Caco-2 (cell line): ENCODE measurements around the gene MTHFD1L. TPM values are rescaled to one million over a fixed set of nuclear protein-coding genes. Genes with fewer than 3 reads are reported as not detected.

Experiments used
- BruUV-seq: library from RNA; stranded (reverse); fragments of 400-500 nt; replicated peaks from 2 replicates; lab custom pipeline; 2021; lab: Mats Ljungman, UMichigan
- CTCF ChIA-PET: fragments of 300-600 bp; sonication (Branson Sonifier 250); formaldehyde crosslinking; loops from one replicate; lab custom pipeline; 2022; ENCODE audit warnings: antibody characterized with exemption; lab: Charles Lee
- POLR2A ChIA-PET: fragments of 300-600 bp; sonication (Branson Sonifier 250); formaldehyde crosslinking; loops from one replicate; lab custom pipeline; 2022; ENCODE audit warnings: antibody characterized with exemption; lab: Charles Lee
- DNase-seq, 2 experiments: peaks; one replicate each; pipeline versions ENCODE4 v3.0.0 to v3.0.0-alpha.2; 2020 to 2022
- H3K27me3 ChIP-seq: replicated peaks from 2 replicates; pipeline ENCODE4 v1.6.0; 2011; ENCODE audit warnings: low read length; ENCODE audit not compliant: control insufficient read depth, insufficient read depth
- H3K36me3 ChIP-seq: 2 replicates; pipeline ENCODE4 v1.5.1; 2011; ENCODE audit warnings: low read length; ENCODE audit not compliant: control insufficient read depth, insufficient read depth
- H3K4me1 ChIP-seq: fragments of 250-450 bp; sonication (Bioruptor Pico); 2 replicates; pipeline ENCODE4 v1.5.1; 2020; ENCODE audit warnings: mild to moderate bottlenecking
- H3K4me3 ChIP-seq: 2 replicates; pipeline ENCODE4 v1.5.1; 2011; ENCODE audit warnings: low read depth, mild to moderate bottlenecking, control low read depth, low read length
- H3K9me3 ChIP-seq: fragments of 250-450 bp; sonication (Bioruptor Pico); 2 replicates; pipeline ENCODE4 v1.5.1; 2020; ENCODE audit warnings: mild to moderate bottlenecking, moderate library complexity
- H3K27ac Mint-ChIP-seq: one replicate; pipeline ENCODE4 v1.8.0; 2022; ENCODE audit warnings: mixed read lengths; ENCODE audit not compliant: unreplicated experiment
- H3K27me3 Mint-ChIP-seq: one replicate; pipeline ENCODE4 v1.8.0; 2022; ENCODE audit warnings: mixed read lengths; ENCODE audit not compliant: insufficient read depth, unreplicated experiment
- H3K36me3 Mint-ChIP-seq: one replicate; pipeline ENCODE4 v1.8.0; 2022; ENCODE audit warnings: mild to moderate bottlenecking, mixed read lengths; ENCODE audit not compliant: insufficient read depth, unreplicated experiment
- H3K4me1 Mint-ChIP-seq: one replicate; pipeline ENCODE4 v1.8.0; 2022; ENCODE audit warnings: low read depth, mixed read lengths; ENCODE audit not compliant: unreplicated experiment
- H3K4me3 Mint-ChIP-seq: one replicate; pipeline ENCODE4 v1.8.0; 2022; ENCODE audit warnings: mild to moderate bottlenecking, moderate library complexity, mixed read lengths; ENCODE audit not compliant: unreplicated experiment
- H3K9me3 Mint-ChIP-seq: one replicate; pipeline ENCODE4 v1.8.0; 2022; ENCODE audit warnings: mixed read lengths; ENCODE audit not compliant: unreplicated experiment
- CTCF ChIP-seq, 2 experiments: fragments of 200-600 bp in 1 of 2; IDR thresholded peaks; 1 replicate in 1 of 2; 2 replicates in 1 of 2; pipeline versions ENCODE4 v1.5.1 to v1.8.0; 2011 to 2022; ENCODE audit warnings: antibody characterized with exemption in 1 of 2, control low read depth in 1 of 2, inconsistent platforms in 1 of 2, low read depth in 1 of 2, low read length in 1 of 2, mild to moderate bottlenecking in 1 of 2, moderate library complexity in 1 of 2; ENCODE audit not compliant: insufficient read depth in 1 of 2, severe bottlenecking in 1 of 2, unreplicated experiment in 1 of 2
- intact Hi-C: fragments of 100-400 bp; cut with micrococcal nuclease; formaldehyde crosslinking; loops from one replicate; pipeline ENCODE4 v1.10.0; 2022; ENCODE audit not compliant: unreplicated experiment
- total RNA-seq: library from RNA; stranded (reverse); gene quantifications from 2 replicates; pipeline ENCODE4 v1.2.3, GENCODE V29; 2022

Gene MTHFD1L
- total RNA-seq, 1 experiment from 2014 or later: 102 TPM

- no peaks in the 10 kb centered on the region; the same call in 1 of the 2 replicates for H3K36me3 ChIP-seq
- no peaks in the 10 kb centered on the region for H3K27me3 ChIP-seq
- peaks cover 8% of the 10 kb centered on the region for H3K4me1 Mint-ChIP-seq
- intact Hi-C loops: loop anchor here (10.0 kb wide), 1 partner anchor 145 kb away; no protein-coding TSS in a partner anchor
- no peak overlapping the region for H3K4me3 Mint-ChIP-seq
- H3K9me3 Mint-ChIP-seq: no peaks in the 10 kb centered on the region
- CTCF ChIA-PET: no interaction called here
- no peaks in the 10 kb centered on the region for H3K27me3 Mint-ChIP-seq
- no peak overlapping the region for H3K4me3 ChIP-seq
- peaks cover 80% of the 10 kb centered on the region for H3K36me3 Mint-ChIP-seq
- H3K27ac Mint-ChIP-seq: no peak overlapping the region
- no peak for DNase-seq
- H3K4me1 ChIP-seq: peaks cover under 1% of the 10 kb centered on the region; the same call in 1 of the 2 replicates
- BruUV-seq: no TSS peak
- no peak for TF ChIP-seq CTCF (IDR thresholded peaks at IDR 0.05; ENCODE audit: insufficient read depth in 1 of 2, low read depth in 1 of 2, low read length in 1 of 2, severe bottlenecking in 1 of 2, unreplicated experiment in 1 of 2)
- POLR2A ChIA-PET: no interaction called here
- H3K9me3 ChIP-seq: no peaks in the 10 kb centered on the region
Measured at GRCh38 chr6:150919938-150920337, 54.4 kb downstream of the MTHFD1L start.

GRCh38 chr6:150922137-150922536, 56.6 kb downstream of the MTHFD1L start:
- H3K36me3 ChIP-seq: no peaks in the 10 kb centered on the region; the same call in 1 of the 2 replicates
- no TSS peak for BruUV-seq

GRCh38 chr6:150924808-150925589, 59.5 kb downstream of the MTHFD1L start:
- DNase-seq: no peak
- peaks cover 81% of the 10 kb centered on the region for H3K36me3 Mint-ChIP-seq
- ChIA-PET CTCF (no interaction called here), POLR2A (no interaction called here)
- H3K27me3 Mint-ChIP-seq: no peaks in the 10 kb centered on the region
- Histone ChIP-seq H3K4me3 (no peak overlapping the region), H3K4me1 (peaks cover 15% of the 10 kb centered on the region; the same call in 1 of the 2 replicates), H3K27me3 (no peaks in the 10 kb centered on the region), H3K9me3 (no peaks in the 10 kb centered on the region), H3K36me3 (no peaks in the 10 kb centered on the region; the same call in 1 of the 2 replicates)
- H3K9me3 Mint-ChIP-seq: no peaks in the 10 kb centered on the region
- TF ChIP-seq CTCF (IDR thresholded peaks at IDR 0.05; ENCODE audit: insufficient read depth in 1 of 2, low read depth in 1 of 2, low read length in 1 of 2, severe bottlenecking in 1 of 2, unreplicated experiment in 1 of 2): no peak
- intact Hi-C loops: no loop called here
- peak overlapping the region; percentile 80 for H3K27ac Mint-ChIP-seq
- no peak overlapping the region for H3K4me3 Mint-ChIP-seq
- peaks cover 22% of the 10 kb centered on the region for H3K4me1 Mint-ChIP-seq
- no TSS peak for BruUV-seq

More at GRCh38 chr6:150922137-150922536, 56.6 kb downstream of the MTHFD1L start:
- Histone ChIP-seq H3K27me3 (no peaks in the 10 kb centered on the region), H3K4me1 (peaks cover 14% of the 10 kb centered on the region; the same call in 1 of the 2 replicates), H3K9me3 (no peaks in the 10 kb centered on the region), H3K4me3 (no peak overlapping the region)
- Mint-ChIP-seq H3K9me3 (no peaks in the 10 kb centered on the region), H3K36me3 (peaks cover 84% of the 10 kb centered on the region), H3K27me3 (no peaks in the 10 kb centered on the region), H3K4me1 (peaks cover 22% of the 10 kb centered on the region), H3K27ac (no peak overlapping the region), H3K4me3 (no peak overlapping the region)
- intact Hi-C loops: no loop called here
- TF ChIP-seq CTCF (IDR thresholded peaks at IDR 0.05; ENCODE audit: insufficient read depth in 1 of 2, low read depth in 1 of 2, low read length in 1 of 2, severe bottlenecking in 1 of 2, unreplicated experiment in 1 of 2): no peak
- no peak for DNase-seq
- ChIA-PET POLR2A (no interaction called here), CTCF (no interaction called here)
